Loucy (cell line): Measurements from ENCODE around the gene SH3TC2.

Experiments used
- H2AFZ ChIP-seq: fragments of 200-600 bp; sonication (generic); 2 replicates; pipeline ENCODE4 v1.6.0; 2016; ENCODE audit warnings: antibody characterized with exemption, mild to moderate bottlenecking, low read length, moderate library complexity
- H3F3A ChIP-seq: fragments of 200-600 bp; 2 replicates; pipeline ENCODE4 v1.6.0; 2016; ENCODE audit warnings: antibody characterized with exemption, low read depth, mild to moderate bottlenecking
- H3K27me3 ChIP-seq: fragments of 200-600 bp; sonication (generic); 2 replicates; pipeline ENCODE4 v1.6.1; 2014; ENCODE audit warnings: low read length, mild to moderate bottlenecking; ENCODE audit not compliant: insufficient read depth, poor library complexity, severe bottlenecking
- H3K36me3 ChIP-seq: fragments of 200-600 bp; sonication (generic); 2 replicates; pipeline ENCODE4 v1.6.1; 2016; ENCODE audit warnings: low read length; ENCODE audit not compliant: insufficient read depth
- H3K4me1 ChIP-seq: fragments of 200-600 bp; sonication (generic); 2 replicates; pipeline ENCODE4 v1.5.1; 2014; ENCODE audit warnings: low read length, mild to moderate bottlenecking; ENCODE audit not compliant: insufficient read depth, poor library complexity, severe bottlenecking
- H3K4me2 ChIP-seq: fragments of 200-600 bp; sonication (generic); 2 replicates; pipeline ENCODE4 v1.6.0; 2014; ENCODE audit warnings: antibody characterized with exemption, low read length, low read depth, mild to moderate bottlenecking; ENCODE audit not compliant: poor library complexity, severe bottlenecking
- H3K4me3 ChIP-seq: fragments of 200-600 bp; sonication (generic); 2 replicates; pipeline ENCODE4 v1.5.1; 2014; ENCODE audit warnings: low read length, mild to moderate bottlenecking, mixed read lengths; ENCODE audit not compliant: poor library complexity, severe bottlenecking
- H3K79me2 ChIP-seq: fragments of 200-600 bp; sonication (generic); 2 replicates; pipeline ENCODE4 v1.6.1; 2014; ENCODE audit warnings: low read length; ENCODE audit not compliant: insufficient read depth
- H3K9ac ChIP-seq: fragments of 200-600 bp; sonication (generic); 2 replicates; pipeline ENCODE4 v1.6.0; 2014; ENCODE audit warnings: mild to moderate bottlenecking, low read depth, low read length, moderate library complexity; ENCODE audit not compliant: poor library complexity, severe bottlenecking
- H3K9me2 ChIP-seq: fragments of 200-600 bp; sonication (generic); replicated peaks from 2 replicates; pipeline ENCODE4 v1.6.1; 2016; ENCODE audit warnings: low read depth, low read length, mixed read lengths
- H3K9me3 ChIP-seq: fragments of 200-600 bp; sonication (generic); 2 replicates; pipeline ENCODE4 v1.6.1; 2014; ENCODE audit warnings: mild to moderate bottlenecking, antibody characterized with exemption, low read length, low read depth; ENCODE audit not compliant: insufficient read depth
- H4K20me1 ChIP-seq: fragments of 200-600 bp; sonication (generic); 2 replicates; pipeline ENCODE4 v1.6.0; 2014; ENCODE audit warnings: antibody characterized with exemption, low read length, mild to moderate bottlenecking; ENCODE audit not compliant: insufficient read depth, poor library complexity, severe bottlenecking
- EZH2phosphoT487 ChIP-seq: fragments of 200-600 bp; IDR thresholded peaks from 2 replicates; pipeline ENCODE4 v1.6.1; 2018; ENCODE audit warnings: antibody characterized with exemption, mild to moderate bottlenecking, moderate library complexity, borderline replicate concordance
- TF ChIP-seq, protein P1 (sequence below): fragments of 200-600 bp; sonication (generic); conservative IDR thresholded peaks from 2 replicates; pipeline ENCODE4 v1.5.1; 2014; ENCODE audit warnings: mild to moderate bottlenecking, antibody characterized with exemption, low read length

Gene SH3TC2

DNA sequence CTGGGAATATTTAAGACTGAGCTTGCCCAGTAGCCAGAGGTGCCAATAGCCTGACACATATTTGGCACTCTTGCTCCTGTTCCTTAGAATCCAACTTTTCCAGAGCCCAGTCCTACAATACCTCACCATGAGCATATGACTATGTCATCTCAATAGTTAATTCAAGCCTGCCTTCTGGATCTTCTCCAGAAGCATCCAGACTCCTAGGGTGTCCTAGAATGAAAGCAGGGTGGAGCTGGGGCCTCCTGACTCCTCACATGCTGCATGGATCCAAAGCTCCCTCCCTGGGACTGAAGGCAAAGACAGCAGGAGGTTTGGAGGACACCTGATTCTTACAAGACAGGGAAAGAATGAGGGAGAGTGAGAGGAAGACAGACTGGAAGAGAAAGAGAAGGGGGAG is 37.9 kb downstream of the SH3TC2 start:
- H3K79me2 ChIP-seq = no peaks in the 10 kb centered on the region
- no peak overlapping the region for H3K4me3 ChIP-seq
- TF ChIP-seq EZH2phosphoT487 = no peak
- TF ChIP-seq, protein P1, sequence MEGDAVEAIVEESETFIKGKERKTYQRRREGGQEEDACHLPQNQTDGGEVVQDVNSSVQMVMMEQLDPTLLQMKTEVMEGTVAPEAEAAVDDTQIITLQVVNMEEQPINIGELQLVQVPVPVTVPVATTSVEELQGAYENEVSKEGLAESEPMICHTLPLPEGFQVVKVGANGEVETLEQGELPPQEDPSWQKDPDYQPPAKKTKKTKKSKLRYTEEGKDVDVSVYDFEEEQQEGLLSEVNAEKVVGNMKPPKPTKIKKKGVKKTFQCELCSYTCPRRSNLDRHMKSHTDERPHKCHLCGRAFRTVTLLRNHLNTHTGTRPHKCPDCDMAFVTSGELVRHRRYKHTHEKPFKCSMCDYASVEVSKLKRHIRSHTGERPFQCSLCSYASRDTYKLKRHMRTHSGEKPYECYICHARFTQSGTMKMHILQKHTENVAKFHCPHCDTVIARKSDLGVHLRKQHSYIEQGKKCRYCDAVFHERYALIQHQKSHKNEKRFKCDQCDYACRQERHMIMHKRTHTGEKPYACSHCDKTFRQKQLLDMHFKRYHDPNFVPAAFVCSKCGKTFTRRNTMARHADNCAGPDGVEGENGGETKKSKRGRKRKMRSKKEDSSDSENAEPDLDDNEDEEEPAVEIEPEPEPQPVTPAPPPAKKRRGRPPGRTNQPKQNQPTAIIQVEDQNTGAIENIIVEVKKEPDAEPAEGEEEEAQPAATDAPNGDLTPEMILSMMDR = no peak
- no peaks in the 10 kb centered on the region for H3F3A ChIP-seq
- no peak overlapping the region for H2AFZ ChIP-seq
- no peaks in the 10 kb centered on the region for H4K20me1 ChIP-seq
- H3K27me3 ChIP-seq = no peaks in the 10 kb centered on the region
- no peaks in the 10 kb centered on the region for H3K9me2 ChIP-seq
- H3K9ac ChIP-seq = no peak overlapping the region
- peaks cover 9% of the 10 kb centered on the region; the same call in 1 of the 2 replicates for H3K9me3 ChIP-seq
- H3K4me1 ChIP-seq = peaks cover 4% of the 10 kb centered on the region
- H3K4me2 ChIP-seq = no peak overlapping the region
- no peaks in the 10 kb centered on the region for H3K36me3 ChIP-seq

DNA sequence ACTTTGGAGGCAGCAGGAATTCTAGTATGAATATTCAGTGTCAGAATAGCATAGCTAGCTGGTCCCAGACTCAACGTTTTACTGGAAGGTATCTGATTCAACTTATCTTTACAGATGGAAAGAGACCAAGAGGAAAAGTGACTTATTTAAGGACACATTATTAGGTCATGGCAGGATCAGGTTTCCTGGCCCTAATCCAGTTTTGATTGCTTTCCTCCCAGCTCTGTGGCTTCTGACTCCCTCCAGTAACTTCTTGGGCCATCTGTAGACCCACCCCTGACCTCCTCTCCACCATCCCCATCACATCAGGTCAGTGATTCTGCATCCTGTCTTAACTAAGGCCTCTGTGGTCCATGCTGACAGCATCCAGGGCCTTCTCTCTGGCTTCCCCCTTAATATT is 38.4 kb downstream of the SH3TC2 start:
- Histone ChIP-seq H2AFZ (no peak overlapping the region), H3K4me3 (no peak overlapping the region), H4K20me1 (no peaks in the 10 kb centered on the region), H3K9ac (no peak overlapping the region), H3K9me3 (peaks cover 9% of the 10 kb centered on the region; the same call in 1 of the 2 replicates), H3K79me2 (no peaks in the 10 kb centered on the region), H3K36me3 (no peaks in the 10 kb centered on the region), H3K9me2 (no peaks in the 10 kb centered on the region), H3K27me3 (no peaks in the 10 kb centered on the region), H3K4me2 (no peak overlapping the region), H3F3A (no peaks in the 10 kb centered on the region), H3K4me1 (no peaks in the 10 kb centered on the region)
- TF ChIP-seq, protein P1 = no peak
- TF ChIP-seq EZH2phosphoT487 = no peak

DNA sequence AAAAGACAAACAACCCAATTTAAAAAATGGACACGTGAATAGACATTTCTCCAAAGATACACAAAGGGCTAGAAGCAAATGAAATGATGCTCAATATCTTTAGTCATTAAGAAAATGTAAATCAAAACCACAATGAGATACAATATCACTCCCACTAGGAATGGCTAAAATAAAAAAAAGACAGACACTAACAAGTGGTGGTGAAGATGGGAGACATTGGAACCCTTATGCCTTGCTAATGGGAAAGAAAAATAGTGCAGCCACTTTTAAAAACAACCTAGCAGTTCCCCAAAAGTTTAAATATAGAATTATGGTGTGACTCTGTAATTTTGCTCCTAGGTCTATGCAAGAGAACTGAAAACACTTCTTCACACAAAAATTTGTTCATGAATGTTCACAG is 40.7 kb downstream of the SH3TC2 start:
- no peak for TF ChIP-seq EZH2phosphoT487
- TF ChIP-seq, protein P1 = no peak
- Histone ChIP-seq H3K79me2 (no peaks in the 10 kb centered on the region), H3K9me2 (no peaks in the 10 kb centered on the region), H3K4me1 (peaks cover 6% of the 10 kb centered on the region), H3K4me2 (no peak overlapping the region), H3K36me3 (no peaks in the 10 kb centered on the region), H3K27me3 (no peaks in the 10 kb centered on the region), H4K20me1 (no peaks in the 10 kb centered on the region), H3K9me3 (peaks cover 9% of the 10 kb centered on the region; the same call in 1 of the 2 replicates), H3F3A (no peaks in the 10 kb centered on the region), H2AFZ (no peak overlapping the region), H3K9ac (no peak overlapping the region), H3K4me3 (no peak overlapping the region)
